Endodermal cell (in vitro differentiated cells): ENCODE data around the gene SLC38A10. TPM values are rescaled to one million over a fixed set of nuclear protein-coding genes. Genes with fewer than 3 reads are reported as not detected.
A peak's percentile ranks its signal among the peaks of the same experiment; 100 is the strongest.

Experiments
- DNase-seq: peaks from one replicate; pipeline ENCODE4 v3.0.0-alpha.2; 2017
- H3K27ac ChIP-seq: 2 replicates; pipeline ENCODE4 v1.5.1; 2013; ENCODE audit warnings: mild to moderate bottlenecking, low read depth, low read length, moderate library complexity
- H3K27me3 ChIP-seq: 2 replicates; pipeline ENCODE4 v1.6.1; 2013; ENCODE audit warnings: mild to moderate bottlenecking, low read length, moderate library complexity; ENCODE audit not compliant: insufficient read depth, control insufficient read depth, poor library complexity, severe bottlenecking
- H3K36me3 ChIP-seq: 2 replicates; pipeline ENCODE4 v1.7.0; 2013; ENCODE audit warnings: mild to moderate bottlenecking, low read length, moderate library complexity; ENCODE audit not compliant: control insufficient read depth, insufficient read depth
- H3K4me1 ChIP-seq: one replicate; pipeline ENCODE4 v1.7.0; 2013; ENCODE audit warnings: low read length; ENCODE audit not compliant: control insufficient read depth, insufficient read depth
- H3K4me3 ChIP-seq: 2 replicates; pipeline ENCODE4 v1.5.1; 2013; ENCODE audit warnings: mild to moderate bottlenecking, low read length, moderate library complexity
- H3K9ac ChIP-seq: 2 replicates; pipeline ENCODE4 v1.6.1; 2013; ENCODE audit warnings: mild to moderate bottlenecking, low read length, moderate library complexity; ENCODE audit not compliant: poor library complexity, severe bottlenecking; ENCODE audit errors: extremely low read depth
- H3K9me3 ChIP-seq: 2 replicates; pipeline ENCODE4 v1.6.1; 2013; ENCODE audit warnings: mild to moderate bottlenecking, low read length, moderate library complexity; ENCODE audit not compliant: control insufficient read depth
- H3K27ac Mint-ChIP-seq: 2 replicates; pipeline ENCODE4 v1.8.0; 2020; ENCODE audit warnings: mixed read lengths
- H3K27me3 Mint-ChIP-seq: 2 replicates; pipeline ENCODE4 v1.8.0; 2021; ENCODE audit warnings: mild to moderate bottlenecking, mixed read lengths; ENCODE audit not compliant: insufficient read depth
- H3K36me3 Mint-ChIP-seq: 2 replicates; pipeline ENCODE4 v1.8.0; 2020; ENCODE audit warnings: low read depth, mixed read lengths
- H3K4me1 Mint-ChIP-seq: 2 replicates; pipeline ENCODE4 v1.8.0; 2020; ENCODE audit warnings: mixed read lengths
- H3K4me3 Mint-ChIP-seq: 2 replicates; pipeline ENCODE4 v1.8.0; 2020; ENCODE audit warnings: mild to moderate bottlenecking, moderate library complexity, mixed read lengths
- H3K9me3 Mint-ChIP-seq: 2 replicates; pipeline ENCODE4 v1.8.0; 2020; ENCODE audit warnings: mild to moderate bottlenecking, mixed read lengths
- WGBS, 2 experiments: methylation state at CpG; one replicate each; pipeline versions ENCODE4 v1.1.5 to v1.1.7; 2013; ENCODE audit warnings: missing lambda C conversion rate in 2 of 2, mixed read lengths in 1 of 2; ENCODE audit not compliant: insufficient coverage in 1 of 2, insufficient read length in 1 of 2; 5-methylcytosine and 5-hydroxymethylcytosine counted together
- total RNA-seq, 2 donors: library from RNA; stranded (reverse); fragmentation: NEBNext Ultra II Directional in 1 of 2; extraction: Animal tissue kit (Norgen Biotek cat#: 25700) in 1 of 2; gene quantifications; 2 replicates in 1 of 2; 3 replicates in 1 of 2; pipeline ENCODE4 v1.2.1, GENCODE V29; 2021
- TF ChIP-seq, protein P1 (sequence below): fragments of 200-600 bp; sonication (generic); conservative IDR thresholded peaks from 2 replicates; pipeline ENCODE4 v1.5.0; 2021; ENCODE audit warnings: antibody characterized with exemption, mild to moderate bottlenecking

SLC38A10 gene
- total RNA-seq, 2 donors from 2014 or later: 60.2 to 90.3 TPM

DNA sequence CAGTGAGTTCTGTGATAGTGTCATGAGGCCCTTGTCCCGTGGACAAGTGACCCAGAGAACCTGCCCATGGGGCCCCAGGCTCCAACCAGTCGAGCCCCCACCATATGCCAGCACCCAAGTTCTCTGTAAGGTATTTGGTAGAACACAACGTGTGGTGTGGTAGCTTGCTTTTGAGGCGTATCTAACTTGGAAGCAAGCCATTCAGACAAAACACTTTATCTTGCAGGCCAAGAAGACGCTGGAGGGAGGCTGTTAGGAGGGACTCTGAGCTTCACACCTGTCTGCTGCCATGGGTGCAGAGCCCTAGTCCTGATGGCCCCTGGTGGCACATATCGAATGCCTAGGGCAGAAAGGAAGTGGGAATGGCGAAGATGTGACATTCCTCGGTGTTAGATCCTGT, 54.3 kb downstream of the SLC38A10 start:
- TF ChIP-seq, protein P1, sequence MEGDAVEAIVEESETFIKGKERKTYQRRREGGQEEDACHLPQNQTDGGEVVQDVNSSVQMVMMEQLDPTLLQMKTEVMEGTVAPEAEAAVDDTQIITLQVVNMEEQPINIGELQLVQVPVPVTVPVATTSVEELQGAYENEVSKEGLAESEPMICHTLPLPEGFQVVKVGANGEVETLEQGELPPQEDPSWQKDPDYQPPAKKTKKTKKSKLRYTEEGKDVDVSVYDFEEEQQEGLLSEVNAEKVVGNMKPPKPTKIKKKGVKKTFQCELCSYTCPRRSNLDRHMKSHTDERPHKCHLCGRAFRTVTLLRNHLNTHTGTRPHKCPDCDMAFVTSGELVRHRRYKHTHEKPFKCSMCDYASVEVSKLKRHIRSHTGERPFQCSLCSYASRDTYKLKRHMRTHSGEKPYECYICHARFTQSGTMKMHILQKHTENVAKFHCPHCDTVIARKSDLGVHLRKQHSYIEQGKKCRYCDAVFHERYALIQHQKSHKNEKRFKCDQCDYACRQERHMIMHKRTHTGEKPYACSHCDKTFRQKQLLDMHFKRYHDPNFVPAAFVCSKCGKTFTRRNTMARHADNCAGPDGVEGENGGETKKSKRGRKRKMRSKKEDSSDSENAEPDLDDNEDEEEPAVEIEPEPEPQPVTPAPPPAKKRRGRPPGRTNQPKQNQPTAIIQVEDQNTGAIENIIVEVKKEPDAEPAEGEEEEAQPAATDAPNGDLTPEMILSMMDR: no peak
- H3K27ac Mint-ChIP-seq: no peak overlapping the region
- Histone ChIP-seq H3K36me3 (peaks cover 6% of the 10 kb centered on the region), H3K27me3 (no peaks in the 10 kb centered on the region), H3K4me3 (no peak overlapping the region), H3K27ac (no peak overlapping the region), H3K4me1 (peaks cover 7% of the 10 kb centered on the region), H3K9ac (no peak overlapping the region), H3K9me3 (no peaks in the 10 kb centered on the region)
- H3K4me3 Mint-ChIP-seq: peak overlapping the region; percentile 82
- peaks cover 4% of the 10 kb centered on the region for H3K36me3 Mint-ChIP-seq
- H3K9me3 Mint-ChIP-seq: no peaks in the 10 kb centered on the region
- 92 to 100% methylated on average over 5 to 8 of the region's 8 CpGs for WGBS, 2 experiments
- no peak for DNase-seq
- H3K27me3 Mint-ChIP-seq: no peaks in the 10 kb centered on the region
- H3K4me1 Mint-ChIP-seq: peaks cover 7% of the 10 kb centered on the region

DNA sequence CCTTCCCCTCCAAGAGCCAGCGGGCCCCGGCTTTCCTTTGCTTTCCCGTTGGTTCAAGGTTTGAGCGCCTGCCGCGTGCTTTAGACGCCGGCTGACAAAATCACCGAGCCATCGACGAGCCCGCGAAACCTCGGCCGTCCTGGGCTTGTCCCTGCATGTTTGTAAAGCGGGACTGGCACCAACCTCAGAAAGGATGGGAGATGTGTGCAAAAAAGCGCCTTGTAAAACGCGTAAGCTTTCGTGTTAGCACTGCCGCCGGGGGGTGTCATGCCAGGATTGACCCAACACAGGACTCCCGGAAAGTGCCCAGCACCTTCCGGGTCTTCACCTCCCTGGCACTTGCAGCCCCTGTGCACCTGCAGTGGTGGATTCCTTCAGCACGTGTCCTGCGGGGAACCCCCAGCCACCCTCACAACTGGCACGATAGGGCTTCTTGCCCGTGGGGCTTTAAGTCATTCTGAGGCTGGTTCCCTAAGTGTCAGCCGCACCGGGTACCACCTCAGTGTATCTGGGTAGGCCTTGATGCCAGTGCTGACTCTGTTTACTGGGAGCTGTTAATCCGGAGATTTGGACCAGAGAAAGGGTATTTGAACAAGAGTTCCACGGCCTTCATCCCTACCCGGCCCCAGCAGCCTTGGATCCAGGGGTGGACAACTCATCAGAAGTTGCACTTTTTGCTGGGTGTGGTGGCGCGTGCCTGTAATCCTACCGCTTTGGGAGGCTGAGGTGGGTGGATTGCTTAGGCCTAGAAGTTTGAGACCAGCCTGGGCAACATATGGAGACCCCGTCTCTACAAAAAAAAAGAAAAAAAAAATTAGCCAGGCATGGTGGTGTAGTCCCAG, 55.2 kb downstream of the SLC38A10 start:
- peak overlapping the region; percentile 79 for H3K27ac Mint-ChIP-seq
- 18 to 23% methylated on average over 30 to 37 of the region's 37 CpGs for WGBS, 2 experiments
- H3K4me3 ChIP-seq: peak overlapping the region; percentile 93
- H3K9me3 Mint-ChIP-seq: no peaks in the 10 kb centered on the region
- H3K9ac ChIP-seq: peak overlapping the region; percentile 71
- H3K4me3 Mint-ChIP-seq: peak overlapping the region; percentile 82
- peaks cover 7% of the 10 kb centered on the region for H3K4me1 Mint-ChIP-seq
- H3K36me3 Mint-ChIP-seq: peaks cover 4% of the 10 kb centered on the region
- peaks cover 7% of the 10 kb centered on the region for H3K4me1 ChIP-seq
- peaks cover 6% of the 10 kb centered on the region for H3K36me3 ChIP-seq
- H3K27ac ChIP-seq: peak overlapping the region; percentile 68
- TF ChIP-seq, protein P1: no peak
- no peaks in the 10 kb centered on the region for H3K27me3 ChIP-seq
- no peaks in the 10 kb centered on the region for H3K27me3 Mint-ChIP-seq
- H3K9me3 ChIP-seq: no peaks in the 10 kb centered on the region
- no peak for DNase-seq

- H3K27me3 Mint-ChIP-seq: no peaks in the 10 kb centered on the region
- H3K36me3 ChIP-seq: peaks cover 6% of the 10 kb centered on the region
- TF ChIP-seq, protein P1: no peak
- DNase-seq: peak; percentile 100
- peak within 1 kb of the TSS; percentile 82 for H3K4me3 Mint-ChIP-seq
- no peaks in the 10 kb centered on the region for H3K9me3 ChIP-seq
- peaks cover 7% of the 10 kb centered on the region for H3K4me1 Mint-ChIP-seq
- WGBS, 2 experiments: 0 to 1% methylated on average over 29 to 100 of the region's 100 CpGs
- peaks cover 7% of the 10 kb centered on the region for H3K4me1 ChIP-seq
- peak within 1 kb of the TSS; percentile 68 for H3K27ac ChIP-seq
- H3K9me3 Mint-ChIP-seq: no peaks in the 10 kb centered on the region
- no peaks in the 10 kb centered on the region for H3K27me3 ChIP-seq
- peak within 1 kb of the TSS; percentile 71 for H3K9ac ChIP-seq
- H3K27ac Mint-ChIP-seq: peak within 1 kb of the TSS; percentile 79
- H3K4me3 ChIP-seq: peak within 1 kb of the TSS; percentile 93
- peaks cover 4% of the 10 kb centered on the region for H3K36me3 Mint-ChIP-seq
These were observed 56.0 kb downstream of the SLC38A10 start, which contains the start of the genes NDUFAF8 and TEPSIN for GRCh38 chr17:81238815-81239713. Gene NDUFAF8 (plus strand): TSS chr17:81239318. CDS start chr17:81239364, 46 bp downstream. Gene TEPSIN (minus strand): TSS chr17:81239055. CDS start chr17:81239033, 22 bp downstream.
